ENCODE measurements around the gene MAZ.

The MAZ gene

DNA sequence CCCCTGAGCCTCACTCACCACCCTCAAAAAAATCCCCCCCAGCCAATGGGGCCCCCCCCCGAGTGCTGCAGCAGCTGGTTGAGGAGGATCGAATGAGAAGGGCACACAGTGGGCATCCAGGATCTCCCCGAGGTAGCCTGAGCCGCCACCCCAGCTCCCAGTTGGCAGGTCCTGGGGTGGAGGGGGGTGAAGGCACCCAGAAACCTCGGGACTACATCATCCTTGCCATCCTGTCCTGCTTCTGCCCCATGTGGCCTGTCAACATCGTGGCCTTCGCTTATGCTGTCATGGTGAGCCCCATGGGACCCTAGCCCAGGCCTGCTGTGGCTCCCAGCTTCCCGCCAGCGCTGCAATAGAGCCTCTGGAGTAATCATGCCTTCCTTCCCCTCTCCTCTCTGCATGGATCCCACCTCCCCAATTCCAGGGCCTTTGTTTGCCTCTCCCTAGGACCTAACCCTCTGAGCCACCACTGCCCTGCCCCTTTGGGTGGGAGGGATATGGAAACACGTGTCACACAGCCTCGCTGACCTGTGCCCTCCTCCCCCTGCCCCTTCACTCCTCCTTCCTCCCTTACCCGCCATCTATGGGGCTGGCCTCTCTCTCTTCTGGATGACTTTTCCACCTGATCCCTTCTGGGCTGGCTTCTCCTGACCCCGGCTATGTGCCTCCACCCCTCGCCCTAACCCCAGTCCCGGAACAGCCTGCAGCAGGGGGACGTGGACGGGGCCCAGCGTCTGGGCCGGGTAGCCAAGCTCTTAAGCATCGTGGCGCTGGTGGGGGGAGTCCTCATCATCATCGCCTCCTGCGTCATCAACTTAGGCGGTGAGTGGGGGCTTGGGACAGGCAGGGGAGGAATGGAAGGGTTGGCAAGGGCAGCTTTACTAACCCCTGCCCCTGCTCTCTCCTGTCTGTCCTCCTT is 7.6 kb downstream of the MAZ start:
- Histone ChIP-seq H3K27me3 (no peaks in the 10 kb centered on the region), H3K4me1 (peaks cover 3% of the 10 kb centered on the region), H3K36me3 (peaks cover 29% of the 10 kb centered on the region), H3K4me3 (ENCODE audit: low read depth, low read length) (peak overlapping the region; percentile 80), H3K9me3 (no peaks in the 10 kb centered on the region)
- TF ChIP-seq, protein P1, sequence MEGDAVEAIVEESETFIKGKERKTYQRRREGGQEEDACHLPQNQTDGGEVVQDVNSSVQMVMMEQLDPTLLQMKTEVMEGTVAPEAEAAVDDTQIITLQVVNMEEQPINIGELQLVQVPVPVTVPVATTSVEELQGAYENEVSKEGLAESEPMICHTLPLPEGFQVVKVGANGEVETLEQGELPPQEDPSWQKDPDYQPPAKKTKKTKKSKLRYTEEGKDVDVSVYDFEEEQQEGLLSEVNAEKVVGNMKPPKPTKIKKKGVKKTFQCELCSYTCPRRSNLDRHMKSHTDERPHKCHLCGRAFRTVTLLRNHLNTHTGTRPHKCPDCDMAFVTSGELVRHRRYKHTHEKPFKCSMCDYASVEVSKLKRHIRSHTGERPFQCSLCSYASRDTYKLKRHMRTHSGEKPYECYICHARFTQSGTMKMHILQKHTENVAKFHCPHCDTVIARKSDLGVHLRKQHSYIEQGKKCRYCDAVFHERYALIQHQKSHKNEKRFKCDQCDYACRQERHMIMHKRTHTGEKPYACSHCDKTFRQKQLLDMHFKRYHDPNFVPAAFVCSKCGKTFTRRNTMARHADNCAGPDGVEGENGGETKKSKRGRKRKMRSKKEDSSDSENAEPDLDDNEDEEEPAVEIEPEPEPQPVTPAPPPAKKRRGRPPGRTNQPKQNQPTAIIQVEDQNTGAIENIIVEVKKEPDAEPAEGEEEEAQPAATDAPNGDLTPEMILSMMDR (IDR thresholded peaks at IDR 0.05; ENCODE audit: low read depth, low read length), result no peak
- DNase-seq, result peak; percentile 82

DNA sequence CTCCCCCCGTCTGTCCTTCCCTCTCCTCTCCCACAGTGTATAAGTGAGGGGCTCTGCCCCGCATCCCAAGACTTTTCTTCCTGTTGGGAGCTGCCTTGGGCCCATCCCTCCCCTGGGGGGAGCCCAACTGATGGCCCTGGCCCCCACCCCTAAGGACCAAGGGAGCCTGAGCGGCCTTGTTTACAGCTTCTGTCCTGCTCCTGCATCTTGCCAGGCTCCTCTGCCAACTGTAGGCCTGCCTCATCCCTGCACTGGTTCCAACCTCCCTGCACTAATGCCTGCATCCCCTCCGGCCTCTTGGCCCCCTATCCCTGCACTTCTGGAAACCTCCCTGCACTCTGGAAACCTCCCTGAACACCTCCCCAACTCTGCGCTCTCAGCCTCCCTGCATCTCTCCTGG is 8.3 kb downstream of the MAZ start:
- no peaks in the 10 kb centered on the region for H3K9me3 ChIP-seq
- TF ChIP-seq, protein P1 (IDR thresholded peaks at IDR 0.05; ENCODE audit: low read depth, low read length), result no peak
- H3K4me1 ChIP-seq, result peaks cover 3% of the 10 kb centered on the region
- H3K36me3 ChIP-seq, result peaks cover 30% of the 10 kb centered on the region
- DNase-seq, result no peak
- peak overlapping the region; percentile 80 for H3K4me3 ChIP-seq (ENCODE audit: low read depth, low read length)
- no peaks in the 10 kb centered on the region for H3K27me3 ChIP-seq

DNA sequence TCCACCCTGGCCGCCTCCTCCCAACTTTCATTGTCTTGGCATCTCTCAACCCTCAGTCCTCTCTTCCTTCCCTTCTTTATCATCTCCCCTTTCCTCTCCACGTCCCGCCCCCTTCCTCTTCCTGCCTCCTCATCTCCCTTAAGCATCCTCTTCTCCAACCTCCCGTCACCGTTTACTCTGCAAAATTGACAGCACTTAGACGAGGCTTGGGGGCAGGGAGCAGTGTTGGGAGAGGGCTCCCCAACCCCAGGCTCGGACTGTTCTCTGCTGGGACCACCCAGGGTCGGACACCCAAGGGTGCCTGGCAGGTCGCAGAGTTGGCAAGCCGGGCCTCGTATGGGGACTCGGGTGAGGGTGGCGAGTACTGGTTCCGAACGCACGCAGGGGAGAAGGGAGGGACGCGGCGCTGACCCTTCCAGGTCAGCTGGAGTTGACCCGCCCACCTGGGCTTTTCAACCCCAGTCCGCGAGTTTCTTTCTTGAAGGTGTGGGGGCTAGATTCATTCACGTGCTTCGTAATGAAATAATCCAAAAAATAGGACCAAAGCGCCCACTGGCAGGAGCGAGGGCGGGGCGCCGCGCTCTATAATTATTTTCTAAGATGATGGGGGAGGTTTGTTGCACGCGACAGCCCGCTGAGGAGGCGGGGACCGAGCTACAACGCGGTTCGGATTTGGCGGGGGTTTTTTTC is 8.8 kb downstream of the MAZ start:
- H3K36me3 ChIP-seq, result peaks cover 32% of the 10 kb centered on the region
- H3K9me3 ChIP-seq, result no peaks in the 10 kb centered on the region
- H3K27me3 ChIP-seq, result no peaks in the 10 kb centered on the region
- TF ChIP-seq, protein P1 (IDR thresholded peaks at IDR 0.05; ENCODE audit: low read depth, low read length), result no peak
- H3K4me3 ChIP-seq (ENCODE audit: low read depth, low read length), result peak overlapping the region; percentile 80
- peaks cover 3% of the 10 kb centered on the region for H3K4me1 ChIP-seq
- peak; percentile 50 for DNase-seq

DNA sequence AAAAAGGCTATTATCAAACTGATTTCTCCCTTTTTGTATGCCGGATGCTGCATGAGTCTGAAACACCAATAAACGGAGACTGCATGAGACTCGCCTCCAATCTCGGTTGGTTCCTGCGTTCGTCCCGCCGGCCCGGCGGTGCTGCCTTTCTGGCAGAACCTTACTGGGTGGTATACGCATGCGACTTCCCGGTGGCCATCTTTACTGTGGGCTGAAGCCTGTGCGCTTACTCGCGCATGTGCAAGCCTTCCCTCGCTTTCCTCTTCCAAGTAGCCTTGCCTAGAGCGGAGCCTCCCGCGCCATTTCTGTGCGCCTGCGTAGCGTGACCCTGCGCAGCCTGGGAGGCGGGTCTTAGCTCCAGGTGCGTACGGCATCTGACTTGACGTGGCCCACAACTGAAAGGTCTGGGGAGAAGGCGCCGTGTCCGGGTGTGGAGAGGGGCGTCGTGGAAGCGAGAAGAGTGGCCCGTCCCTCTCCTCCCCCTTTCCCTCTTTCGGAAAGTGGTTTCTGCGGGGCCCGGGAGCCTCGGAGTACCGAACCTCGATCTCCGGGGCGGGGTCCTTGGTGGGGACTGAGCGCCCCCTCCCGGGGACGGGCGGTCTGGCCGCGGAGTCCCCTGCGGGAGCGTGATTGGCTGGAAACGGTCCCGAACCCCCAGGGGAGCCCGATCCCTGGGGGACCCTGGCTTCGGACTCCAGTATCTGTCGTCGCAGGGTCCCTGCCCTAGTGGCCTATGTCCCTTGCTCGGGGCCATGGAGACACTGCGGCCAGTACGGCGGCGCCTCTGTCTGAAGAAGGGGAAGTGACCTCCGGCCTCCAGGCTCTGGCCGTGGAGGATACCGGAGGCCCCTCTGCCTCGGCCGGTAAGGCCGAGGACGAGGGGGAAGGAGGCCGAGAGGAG is 9.7 kb downstream of the MAZ start, which contains the start of gene PAGR1:
Gene PAGR1, plus strand, starts transcription at position 360 of the 901 bp plus-strand sequence. Its CDS starts 374 bp downstream, at position 734.
- peak; percentile 98 for DNase-seq
- Histone ChIP-seq H3K9me3 (no peaks in the 10 kb centered on the region), H3K27me3 (no peaks in the 10 kb centered on the region), H3K4me1 (no peaks in the 10 kb centered on the region; the same call in none of the 2 replicates), H3K4me3 (ENCODE audit: low read depth, low read length) (peak within 1 kb of the TSS; percentile 80), H3K36me3 (peaks cover 34% of the 10 kb centered on the region)
- TF ChIP-seq, protein P1 (IDR thresholded peaks at IDR 0.05; ENCODE audit: low read depth, low read length), result peak; percentile 85

DNA sequence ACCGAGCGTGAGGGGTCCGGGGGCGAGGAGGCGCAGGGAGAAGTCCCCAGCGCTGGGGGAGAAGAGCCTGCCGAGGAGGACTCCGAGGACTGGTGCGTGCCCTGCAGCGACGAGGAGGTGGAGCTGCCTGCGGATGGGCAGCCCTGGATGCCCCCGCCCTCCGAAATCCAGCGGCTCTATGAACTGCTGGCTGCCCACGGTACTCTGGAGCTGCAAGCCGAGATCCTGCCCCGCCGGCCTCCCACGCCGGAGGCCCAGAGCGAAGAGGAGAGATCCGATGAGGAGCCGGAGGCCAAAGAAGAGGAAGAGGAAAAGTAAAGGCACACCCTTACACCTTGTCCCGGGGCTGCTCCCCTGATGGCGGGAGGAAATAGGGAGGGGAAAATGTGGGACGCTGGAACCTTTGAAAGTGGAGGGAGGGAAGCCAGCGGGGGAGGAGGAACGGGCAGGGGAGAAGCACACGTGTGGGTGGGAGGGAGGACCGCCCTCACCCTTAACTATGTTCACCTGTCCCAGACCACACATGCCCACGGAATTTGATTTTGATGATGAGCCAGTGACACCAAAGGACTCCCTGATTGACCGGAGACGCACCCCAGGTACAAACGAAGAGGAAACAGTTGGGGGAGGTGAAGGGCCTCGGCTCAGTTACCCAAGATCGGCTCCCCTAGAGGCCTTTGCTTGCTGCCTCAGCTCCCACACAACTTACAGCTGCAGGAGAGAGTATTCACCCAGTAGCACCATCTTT is 10.5 kb downstream of the MAZ start:
- no peaks in the 10 kb centered on the region; the same call in none of the 2 replicates for H3K4me1 ChIP-seq
- H3K9me3 ChIP-seq, result no peaks in the 10 kb centered on the region
- TF ChIP-seq, protein P1 (IDR thresholded peaks at IDR 0.05; ENCODE audit: low read depth, low read length), result peak; percentile 32; the same call in 1 of the 2 replicates
- peak; percentile 68 for DNase-seq
- no peaks in the 10 kb centered on the region for H3K27me3 ChIP-seq
- H3K4me3 ChIP-seq (ENCODE audit: low read depth, low read length), result peak overlapping the region; percentile 80
- H3K36me3 ChIP-seq, result peaks cover 36% of the 10 kb centered on the region
